ENCODE data around the gene POLR3E.

- TF ChIP-seq CTCF (IDR thresholded peaks at IDR 0.05): no peak
- TF ChIP-seq EZH2 (IDR thresholded peaks at IDR 0.05; ENCODE audit: borderline replicate concordance, insufficient read depth, low read depth, low read length, poor library complexity, severe bottlenecking): no peak
These were observed 69.7 kb downstream of the POLR3E start for GRCh38 chr16:22366889-22367288.

Data from B cell (primary cell).